Spleen (tissue), 11 donors: ENCODE data around the gene EPS8. TPM values are rescaled to one million over a fixed set of nuclear protein-coding genes. Genes with fewer than 3 reads are reported as not detected.

Source experiments
- DNase-seq: peaks from one replicate; pipeline ENCODE4 v3.0.0-alpha.2; 2020
- H3K27ac ChIP-seq, 8 donors: fragments of 200-600 bp; sonication (generic) in 7 of 8; 1 replicate in 4 of 8; 2 replicates in 4 of 8; pipeline versions ENCODE4 v1.5.0 to v1.8.0; 2016 to 2021; ENCODE audit warnings: inconsistent platforms in 4 of 8, mild to moderate bottlenecking in 4 of 8, moderate library complexity in 1 of 8
- H3K27me3 ChIP-seq, 7 donors: fragments of 200-600 bp; sonication (generic) in 6 of 7; replicated peaks in 1 of 7; 1 replicate in 4 of 7; 2 replicates in 3 of 7; pipeline versions ENCODE4 v1.5.0 to v1.8.0; 2016 to 2021; ENCODE audit warnings: inconsistent platforms in 3 of 7, mild to moderate bottlenecking in 1 of 7
- H3K36me3 ChIP-seq, 6 donors: fragments of 200-600 bp; sonication (generic) in 5 of 6; 1 replicate in 4 of 6; 2 replicates in 2 of 6; pipeline versions ENCODE4 v1.5.0 to v1.8.0; 2016 to 2021; ENCODE audit warnings: inconsistent platforms in 2 of 6
- H3K4me1 ChIP-seq, 6 donors: fragments of 200-600 bp; sonication (generic) in 5 of 6; 1 replicate in 3 of 6; 2 replicates in 3 of 6; pipeline versions ENCODE4 v1.5.0 to v1.8.0; 2016 to 2021; ENCODE audit warnings: inconsistent platforms in 3 of 6
- H3K4me3 ChIP-seq, 8 donors: fragments of 200-600 bp; sonication (generic) in 7 of 8; 1 replicate in 4 of 8; 2 replicates in 4 of 8; pipeline versions ENCODE4 v1.5.0 to v1.8.0; 2016 to 2021; ENCODE audit warnings: inconsistent platforms in 4 of 8, mild to moderate bottlenecking in 4 of 8, moderate library complexity in 2 of 8
- H3K9me3 ChIP-seq, 8 donors: fragments of 200-600 bp; sonication (generic) in 7 of 8; 1 replicate in 4 of 8; 2 replicates in 4 of 8; pipeline versions ENCODE4 v1.5.0 to v1.8.0; 2016 to 2021; ENCODE audit warnings: inconsistent platforms in 4 of 8
- POLR2A ChIP-seq, 3 donors: fragments of 450-650 bp; IDR thresholded peaks; one replicate each; pipeline ENCODE4 v1.5.1; 2017; ENCODE audit warnings: antibody characterized with exemption in 3 of 3, mild to moderate bottlenecking in 1 of 3
- POLR2AphosphoS5 ChIP-seq, 3 donors: sonication (generic); formaldehyde crosslinking; IDR thresholded peaks; one replicate each; pipeline ENCODE4 v1.5.1; 2017; ENCODE audit warnings: antibody characterized with exemption in 3 of 3
- WGBS, 5 donors: extraction: QIAGEN DNeasy Blood & Tissue Kit in 3 of 5; methylation state at CpG; one replicate each; pipeline versions ENCODE4 v1.1.5 to v1.1.7; 2013 to 2018; 5-methylcytosine and 5-hydroxymethylcytosine counted together
- intact Hi-C: fragments of 100-400 bp; cut with DNase I; formaldehyde crosslinking; loops from one replicate; pipeline ENCODE4 v1.15.0; 2023; ENCODE audit warnings: low total_unique reads
- polyA plus RNA-seq, 3 donors: library from polyadenylated mRNA; stranded (reverse); fragments of 200-250 nt; gene quantifications; one replicate each; pipeline ENCODE4 v1.2.1, GENCODE V29; 2013
- total RNA-seq, 7 donors: library from RNA; depleted of rRNA in 3 of 7; stranded (reverse); fragments of >200 nt in 3 of 7; fragmentation: NEBNext Ultra II Directional in 4 of 7; extraction: Animal tissue kit (Norgen Biotek cat#: 25700) in 4 of 7; gene quantifications; one replicate each; pipeline versions ENCODE4 v1.1.0 to v1.2.1, GENCODE V29; 2016 to 2021
- TF ChIP-seq, protein P1 (sequence below), 11 experiments: fragments of 200-600 bp in 7 of 11; fragments of 450-650 bp in 4 of 11; sonication (generic) in 4 of 11; IDR thresholded peaks in 8 of 11; conservative IDR thresholded peaks in 3 of 11; 1 replicate in 7 of 11; 2 replicates in 4 of 11; pipeline versions ENCODE4 v1.4.0 to v1.8.0; 2016 to 2021; ENCODE audit warnings: antibody characterized with exemption in 11 of 11, inconsistent platforms in 4 of 11, mild to moderate bottlenecking in 1 of 11
- donor health status: healthy with polysubstance abuse.
- donor health status: DM: no; HTN: no; CAD: no; lungs with moderate emphysema.
- donor health status: DM: no; HTN: no; CAD: no.
- donor health status: Bipolar disorder and iron deficiency.
- donor health status: healthy.
- donor health status: DM: no; HTN: no; CAD: no.
- donor health status: DM: yes; HTN: yes; CAD: no.

The EPS8 gene
- total and polyA plus RNA-seq, 10 donors, result 4.6 to 90.5 (median 30.9) TPM

DNA sequence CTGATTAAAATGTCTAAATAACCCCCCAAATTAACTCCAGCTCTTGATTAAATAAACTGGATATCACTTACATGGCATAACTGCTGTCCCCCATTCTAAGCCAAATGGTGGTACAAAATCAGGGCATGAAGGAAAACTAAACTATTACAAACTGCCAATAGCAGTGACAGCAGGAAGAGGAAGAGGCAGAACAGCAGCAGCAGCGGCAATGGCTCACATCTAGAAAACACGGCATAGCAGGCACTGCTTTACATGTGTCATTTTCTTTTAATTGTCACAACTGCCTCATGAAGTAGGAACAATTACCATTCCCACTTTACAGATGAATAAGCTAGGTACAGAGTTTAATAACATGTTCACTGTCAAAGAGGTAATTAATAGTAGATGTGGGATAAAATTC is 92.0 kb downstream of the EPS8 start:
- 53 to 69% (median 61%) methylated on average over 2 of the region's 2 CpGs for WGBS, 5 donors

GRCh38 chr12:15693228-15693911 is 95.8 kb downstream of the EPS8 start:
- Histone ChIP-seq H3K36me3 (no peaks in the 10 kb centered on the region), H3K27me3 (no peaks in the 10 kb centered on the region), H3K4me3 (no peak overlapping the region), H3K4me1 (peaks cover 0 to 29% (median 0%) of the 10 kb centered on the region in 6 donors), H3K27ac (peak overlapping the region in 2 of 8 donors; percentile 34 to 35), H3K9me3 (no peaks in the 10 kb centered on the region)
- TF ChIP-seq POLR2A (IDR thresholded peaks at IDR 0.05), result no peak
- TF ChIP-seq, protein P1, sequence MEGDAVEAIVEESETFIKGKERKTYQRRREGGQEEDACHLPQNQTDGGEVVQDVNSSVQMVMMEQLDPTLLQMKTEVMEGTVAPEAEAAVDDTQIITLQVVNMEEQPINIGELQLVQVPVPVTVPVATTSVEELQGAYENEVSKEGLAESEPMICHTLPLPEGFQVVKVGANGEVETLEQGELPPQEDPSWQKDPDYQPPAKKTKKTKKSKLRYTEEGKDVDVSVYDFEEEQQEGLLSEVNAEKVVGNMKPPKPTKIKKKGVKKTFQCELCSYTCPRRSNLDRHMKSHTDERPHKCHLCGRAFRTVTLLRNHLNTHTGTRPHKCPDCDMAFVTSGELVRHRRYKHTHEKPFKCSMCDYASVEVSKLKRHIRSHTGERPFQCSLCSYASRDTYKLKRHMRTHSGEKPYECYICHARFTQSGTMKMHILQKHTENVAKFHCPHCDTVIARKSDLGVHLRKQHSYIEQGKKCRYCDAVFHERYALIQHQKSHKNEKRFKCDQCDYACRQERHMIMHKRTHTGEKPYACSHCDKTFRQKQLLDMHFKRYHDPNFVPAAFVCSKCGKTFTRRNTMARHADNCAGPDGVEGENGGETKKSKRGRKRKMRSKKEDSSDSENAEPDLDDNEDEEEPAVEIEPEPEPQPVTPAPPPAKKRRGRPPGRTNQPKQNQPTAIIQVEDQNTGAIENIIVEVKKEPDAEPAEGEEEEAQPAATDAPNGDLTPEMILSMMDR (IDR thresholded peaks at IDR 0.05 in 8 of 11, conservative IDR thresholded peaks at IDR 0.05 in 3 of 11), result no peak
- TF ChIP-seq POLR2AphosphoS5 (IDR thresholded peaks at IDR 0.05), result no peak
- no peak for DNase-seq
- WGBS, 5 donors, result 71 to 88% (median 78%) methylated on average over 2 of the region's 2 CpGs
- intact Hi-C loops, result no loop called here

More for the DNA sequence above, 92.0 kb downstream of the EPS8 start:
- TF ChIP-seq POLR2AphosphoS5 (IDR thresholded peaks at IDR 0.05), result no peak
- TF ChIP-seq, protein P1 (IDR thresholded peaks at IDR 0.05 in 8 of 11, conservative IDR thresholded peaks at IDR 0.05 in 3 of 11), result no peak
- TF ChIP-seq POLR2A (IDR thresholded peaks at IDR 0.05), result no peak
- intact Hi-C loops, result no loop called here
- Histone ChIP-seq H3K4me3 (no peak overlapping the region), H3K9me3 (no peaks in the 10 kb centered on the region), H3K27ac (peak overlapping the region in 7 of 8 donors; percentile 2 to 76 (median 69)), H3K4me1 (peaks cover 0 to 45% (median 6%) of the 10 kb centered on the region in 6 donors), H3K36me3 (no peaks in the 10 kb centered on the region), H3K27me3 (no peaks in the 10 kb centered on the region)
- DNase-seq, result no peak

- Histone ChIP-seq H3K4me3 (no peak overlapping the region), H3K4me1 (peaks cover 0 to 23% (median 5%) of the 10 kb centered on the region in 6 donors), H3K9me3 (no peaks in the 10 kb centered on the region), H3K27me3 (no peaks in the 10 kb centered on the region), H3K27ac (peak overlapping the region in 3 of 8 donors; percentile 2 to 34 (median 11)), H3K36me3 (no peaks in the 10 kb centered on the region)
- 69 to 77% (median 74%) methylated on average over 4 of the region's 4 CpGs for WGBS, 5 donors
- TF ChIP-seq POLR2A (IDR thresholded peaks at IDR 0.05), result no peak
- no peak for TF ChIP-seq POLR2AphosphoS5 (IDR thresholded peaks at IDR 0.05)
- TF ChIP-seq, protein P1 (IDR thresholded peaks at IDR 0.05 in 8 of 11, conservative IDR thresholded peaks at IDR 0.05 in 3 of 11), result no peak
- DNase-seq, result no peak
- intact Hi-C loops, result no loop called here
These were observed 97.8 kb downstream of the EPS8 start for GRCh38 chr12:15691388-15691787.

DNA sequence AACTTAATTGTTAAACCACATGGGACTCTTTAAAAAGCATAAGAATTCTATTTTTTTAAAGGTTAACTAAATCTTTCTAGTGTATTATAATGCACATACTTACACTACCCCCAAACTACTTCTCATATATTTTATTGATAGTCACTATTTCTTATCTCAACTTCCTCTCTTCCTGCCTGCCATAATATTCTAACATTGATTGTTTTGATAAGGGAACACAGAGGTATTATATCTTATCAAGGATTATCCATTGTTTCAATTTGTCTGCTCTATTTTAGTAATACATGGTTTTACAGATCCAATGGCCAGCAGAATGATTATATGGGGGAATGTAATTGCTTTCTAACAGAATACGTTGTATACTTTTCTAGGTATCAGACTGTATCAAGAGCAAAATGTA is 98.9 kb downstream of the EPS8 start:
- TF ChIP-seq POLR2AphosphoS5 (IDR thresholded peaks at IDR 0.05) (no peak), POLR2A (IDR thresholded peaks at IDR 0.05) (no peak)
- TF ChIP-seq, protein P1 (IDR thresholded peaks at IDR 0.05 in 8 of 11, conservative IDR thresholded peaks at IDR 0.05 in 3 of 11), result no peak
- no peaks in the 10 kb centered on the region for H3K9me3 ChIP-seq
- no peaks in the 10 kb centered on the region for H3K27me3 ChIP-seq
- H3K4me1 ChIP-seq, result peaks cover 0 to 23% (median 5%) of the 10 kb centered on the region in 6 donors
- intact Hi-C loops, result no loop called here
- 60 to 75% (median 69%) methylated on average over 1 of the region's 1 CpG for WGBS, 5 donors
- no peak for DNase-seq
- H3K36me3 ChIP-seq, result no peaks in the 10 kb centered on the region
- H3K27ac ChIP-seq, result no peak overlapping the region
- no peak overlapping the region for H3K4me3 ChIP-seq
